Heart left ventricle (tissue), 13 donors: ENCODE measurements around the gene SDE2.

Experiments used
- CTCF ChIP-seq, 12 donors: fragments of 200-600 bp; sonication (generic) in 4 of 12; IDR thresholded peaks; one replicate each; pipeline versions ENCODE4 v1.5.0 to v1.8.0; 2018 to 2022; ENCODE audit warnings: antibody characterized with exemption in 12 of 12, mild to moderate bottlenecking in 5 of 12
- POLR2A ChIP-seq, 2 donors: fragments of 450-650 bp; IDR thresholded peaks; one replicate each; pipeline ENCODE4 v1.6.1; 2017; ENCODE audit warnings: antibody characterized with exemption in 2 of 2, mild to moderate bottlenecking in 2 of 2, moderate library complexity in 2 of 2
- donor health status: ischemic (EF 13 %, LVEDD 7.1; RV severe dilation, severe dysfunction).
- donor health status: DM: no; HTN: yes; CAD: no.
- donor health status: DM: no; HTN: no; CAD: no.
- donor health status: ischemic (EF 25% LVEDD 6.9; RV normal size, moderate dysfunction).
- donor health status: ischemic (EF 25% LVEDD 5.7; RV mildly dilated, moderate dysfunction).
- donor health status: ischemic (EF 35%, LVEDD 5.7; RV mildly dilated, moderate dysfunction).
- donor health status: nonischemic (EF 11% LVEDD 7.7; RV severe dilation, severe dysfunction).
- donor health status: DM: yes; HTN: yes; CAD: no.
- donor health status: PGD.
- donor health status: ischemic (EF 29% LVEDD 5.4; RV normal size, mild dysfunction).
- donor health status: nonischemic (EF 23%, LVEDD 6.1; RV moderate dilation, normal function).

DNA sequence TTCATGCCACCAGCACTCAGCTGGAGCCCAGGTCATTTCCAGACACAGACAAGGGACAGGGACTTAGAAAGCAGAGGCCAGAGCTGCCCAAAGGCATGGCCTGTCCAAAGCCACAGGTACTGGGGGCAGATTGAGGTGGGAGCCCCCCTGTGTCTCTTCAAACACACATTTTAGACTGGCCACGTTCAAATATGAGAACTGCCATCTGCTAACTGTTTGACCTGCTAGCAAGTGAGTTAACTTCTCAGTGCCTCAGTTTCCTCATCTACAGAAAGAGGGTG is 57.3 kb downstream of the SDE2 start:
- TF ChIP-seq CTCF (IDR thresholded peaks at IDR 0.05): no peak
- no peak for TF ChIP-seq POLR2A (IDR thresholded peaks at IDR 0.05)
